Measurements from ENCODE around the gene TMOD1.

- no peak for TF ChIP-seq CTCF (conservative IDR thresholded peaks at IDR 0.05; ENCODE audit: low read depth, low read length)
- no peak for TF ChIP-seq EZH2 (IDR thresholded peaks at IDR 0.05; ENCODE audit: low read length, unreplicated experiment)
- TF ChIP-seq EZH2phosphoT487 (IDR thresholded peaks at IDR 0.05; ENCODE audit: borderline replicate concordance, low read length): no peak
Measured at GRCh38 chr9:97635026-97635425, 133.6 kb downstream of the TMOD1 start.
